HG02870 (cell line): ENCODE results near the gene FAM161A.
A peak's percentile ranks its signal among the peaks of the same experiment; 100 is the strongest.

Source experiments
- ATAC-seq: cut with Tn5 transposase; IDR thresholded peaks from one replicate; pipeline ENCODE4 v1.9.1; 2021; ENCODE audit warnings: mild to moderate bottlenecking, moderate library complexity; ENCODE audit not compliant: unreplicated experiment

FAM161A gene

DNA sequence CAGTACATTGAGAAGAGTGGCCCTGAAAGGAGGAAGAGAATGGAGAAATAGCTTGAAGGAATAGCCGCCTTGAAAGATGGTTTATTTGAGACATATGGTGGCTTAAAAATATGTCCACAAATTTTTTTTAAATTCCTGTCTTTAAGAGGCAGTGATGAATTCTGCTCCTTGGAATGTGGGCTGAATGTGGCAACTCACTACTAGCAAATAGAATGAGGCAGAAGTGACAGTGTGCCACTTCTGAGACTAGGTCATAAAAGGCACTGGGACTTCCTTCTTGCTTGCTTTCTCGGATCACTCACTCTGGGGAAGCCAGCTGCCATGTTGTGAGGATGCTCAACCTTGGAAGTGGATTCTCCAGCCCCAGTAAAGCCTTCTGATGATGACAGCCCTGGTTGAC lies 67.0 kb downstream of the FAM161A start:
- no peak for ATAC-seq

DNA sequence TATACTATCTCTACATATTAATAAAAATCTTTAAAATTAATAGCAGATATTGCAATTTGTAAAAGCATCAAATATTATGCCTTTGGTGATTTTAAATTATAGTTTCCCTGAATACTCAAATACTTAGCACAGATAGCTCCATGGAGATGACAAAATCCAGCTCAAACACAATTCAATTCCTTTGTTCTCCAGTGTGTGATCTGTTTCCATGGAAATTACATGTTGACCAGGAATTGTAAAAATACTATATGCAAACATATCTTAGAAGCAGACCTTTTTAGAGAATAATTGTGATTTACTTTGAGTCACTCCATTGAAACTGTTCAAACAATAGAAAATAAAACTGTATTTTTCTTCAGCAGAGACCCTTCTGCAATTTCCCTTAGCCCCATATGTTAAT lies 68.3 kb downstream of the FAM161A start:
- ATAC-seq: no peak

DNA sequence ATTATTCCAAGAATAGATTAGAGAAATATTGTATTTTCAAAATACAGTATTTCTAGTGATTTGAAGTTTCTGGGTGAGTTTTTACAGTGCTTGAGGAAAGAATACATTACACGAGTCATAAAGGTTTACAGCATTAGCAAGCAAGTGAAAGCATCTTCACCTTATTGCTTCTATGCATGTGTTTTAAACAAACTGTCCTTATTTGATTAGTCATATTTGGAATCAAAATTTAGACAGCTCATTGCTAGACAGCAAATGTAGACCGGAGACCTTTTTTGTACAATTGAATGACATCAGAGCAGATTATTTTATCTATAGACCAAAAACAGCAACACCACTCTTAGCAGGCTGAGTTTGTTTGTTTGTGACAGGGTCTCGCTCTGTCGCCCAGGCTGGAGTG lies 69.2 kb downstream of the FAM161A start:
- no peak for ATAC-seq

DNA sequence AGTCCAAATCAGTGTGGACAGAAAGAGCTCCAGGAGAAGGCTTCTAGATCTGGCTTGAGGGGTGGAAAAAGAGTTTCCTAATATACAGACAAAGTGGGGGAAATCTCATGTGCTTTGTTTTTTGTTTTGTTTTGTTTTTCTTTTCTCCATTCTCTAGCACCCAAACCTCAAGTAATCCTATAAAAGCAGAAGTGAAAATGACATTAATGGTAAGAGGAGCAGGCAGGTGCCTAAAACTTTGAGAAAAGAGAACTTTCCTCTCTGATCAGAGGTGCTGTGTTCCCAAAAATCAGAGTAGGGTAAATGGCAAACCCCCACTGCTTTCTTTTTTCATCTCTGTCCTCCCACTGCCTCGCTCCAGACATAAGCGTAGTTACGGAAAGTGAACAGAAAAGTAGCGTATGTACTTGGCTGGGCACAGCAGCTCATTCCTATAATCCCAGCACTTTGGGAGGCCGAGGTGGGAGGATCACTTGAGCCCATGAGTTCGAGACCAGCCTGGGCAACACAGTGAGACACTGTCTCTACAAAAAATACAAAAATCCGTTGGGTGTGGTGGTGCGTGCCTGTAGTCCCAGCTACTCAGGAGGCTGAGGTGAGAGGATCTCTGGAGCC lies 77.8 kb downstream of the FAM161A start:
- peak; percentile 80 for ATAC-seq
